HEK293 (cell line): Measurements from ENCODE around the gene NCOA7.

Source experiments
- HOXA7 ChIP-seq: sonication (generic); formaldehyde crosslinking; IDR thresholded peaks from 2 replicates; pipeline ENCODE4 v1.8.1; 2022; ENCODE audit warnings: missing genetic modification reagents, borderline replicate concordance
- SETDB1 ChIP-seq: IDR thresholded peaks from one replicate; pipeline ENCODE4 v1.6.1; 2017; ENCODE audit warnings: mild to moderate bottlenecking, low read length, moderate library complexity, mixed read lengths; ENCODE audit not compliant: insufficient read length
- SP3 ChIP-seq: fragments of 450-650 bp; formaldehyde crosslinking; IDR thresholded peaks from 2 replicates; pipeline ENCODE4 v1.5.1; 2016; ENCODE audit warnings: missing biosample characterization, missing genetic modification characterization
- TCF7L2 ChIP-seq: IDR thresholded peaks from 2 replicates; pipeline ENCODE4 v1.6.1; 2011; ENCODE audit warnings: low read depth, mild to moderate bottlenecking, inconsistent platforms, low read length, moderate library complexity, borderline replicate concordance
- YY1 ChIP-seq: fragments of 450-650 bp; formaldehyde crosslinking; IDR thresholded peaks from 2 replicates; pipeline ENCODE4 v1.5.1; 2018; ENCODE audit warnings: missing biosample characterization, missing genetic modification characterization
- ZBTB20 ChIP-seq: fragments of 450-650 bp; formaldehyde crosslinking; IDR thresholded peaks from 2 replicates; pipeline ENCODE4 v1.5.1; 2016; ENCODE audit warnings: missing biosample characterization, missing genetic modification characterization
- ZNF324 ChIP-seq: fragments of 450-650 bp; formaldehyde crosslinking; IDR thresholded peaks from 2 replicates; pipeline ENCODE4 v1.5.1; 2016; ENCODE audit warnings: missing biosample characterization, missing genetic modification characterization
- ZNF501 ChIP-seq: fragments of 450-650 bp; formaldehyde crosslinking; IDR thresholded peaks from 2 replicates; pipeline ENCODE4 v1.5.1; 2016; ENCODE audit warnings: missing biosample characterization, missing genetic modification characterization
- ZNF544 ChIP-seq: fragments of 450-650 bp; formaldehyde crosslinking; IDR thresholded peaks from 2 replicates; pipeline ENCODE4 v1.5.0; 2017; ENCODE audit warnings: missing biosample characterization, missing genetic modification characterization
- TF ChIP-seq, protein P1 (sequence below): fragments of 450-650 bp; formaldehyde crosslinking; IDR thresholded peaks from 2 replicates; pipeline ENCODE4 v1.5.1; 2016; ENCODE audit warnings: missing biosample characterization, missing genetic modification characterization
- TF ChIP-seq, protein P2 (sequence below): fragments of 450-650 bp; formaldehyde crosslinking; IDR thresholded peaks from 2 replicates; pipeline ENCODE4 v1.5.1; 2016; ENCODE audit warnings: missing biosample characterization, missing genetic modification characterization
- TF ChIP-seq, protein P3 (sequence below): fragments of 450-650 bp; formaldehyde crosslinking; IDR thresholded peaks from 2 replicates; pipeline ENCODE4 v1.5.1; 2016; ENCODE audit warnings: missing biosample characterization, missing genetic modification characterization
- TF ChIP-seq, protein P4 (sequence below): fragments of 450-650 bp; formaldehyde crosslinking; IDR thresholded peaks from 2 replicates; pipeline ENCODE4 v1.5.1; 2016; ENCODE audit warnings: missing biosample characterization, missing genetic modification characterization, borderline replicate concordance

DNA sequence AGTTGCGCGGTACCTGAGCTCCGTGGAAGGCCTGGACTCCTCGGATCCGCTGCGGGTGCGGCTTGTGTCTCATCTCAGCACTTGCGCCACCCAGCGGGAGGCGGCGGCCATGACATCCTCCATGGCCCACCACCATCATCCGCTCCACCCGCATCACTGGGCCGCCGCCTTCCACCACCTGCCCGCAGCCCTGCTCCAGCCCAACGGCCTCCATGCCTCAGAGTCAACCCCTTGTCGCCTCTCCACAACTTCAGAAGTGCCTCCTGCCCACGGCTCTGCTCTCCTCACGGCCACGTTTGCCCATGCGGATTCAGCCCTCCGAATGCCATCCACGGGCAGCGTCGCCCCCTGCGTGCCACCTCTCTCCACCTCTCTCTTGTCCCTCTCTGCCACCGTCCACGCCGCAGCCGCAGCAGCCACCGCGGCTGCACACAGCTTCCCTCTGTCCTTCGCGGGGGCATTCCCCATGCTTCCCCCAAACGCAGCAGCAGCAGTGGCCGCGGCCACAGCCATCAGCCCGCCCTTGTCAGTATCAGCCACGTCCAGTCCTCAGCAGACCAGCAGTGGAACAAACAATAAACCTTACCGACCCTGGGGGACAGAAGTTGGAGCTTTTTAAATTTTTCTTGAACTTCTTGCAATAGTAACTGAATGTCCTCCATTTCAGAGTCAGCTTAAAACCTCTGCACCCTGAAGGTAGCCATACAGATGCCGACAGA, 31.4 kb upstream of the NCOA7 start:
- TF ChIP-seq ZBTB20 (tag by site-specific recombination) (no peak), YY1 (tag by site-specific recombination) (no peak), ZNF501 (no peak), SETDB1 (no peak), ZNF324 (tag by site-specific recombination) (no peak), SP3 (tag by site-specific recombination) (no peak), TCF7L2 (no peak), ZNF544 (tag by site-specific recombination) (no peak), HOXA7 (CRISPR knock-in tag) (no peak)
- TF ChIP-seq, protein P1, sequence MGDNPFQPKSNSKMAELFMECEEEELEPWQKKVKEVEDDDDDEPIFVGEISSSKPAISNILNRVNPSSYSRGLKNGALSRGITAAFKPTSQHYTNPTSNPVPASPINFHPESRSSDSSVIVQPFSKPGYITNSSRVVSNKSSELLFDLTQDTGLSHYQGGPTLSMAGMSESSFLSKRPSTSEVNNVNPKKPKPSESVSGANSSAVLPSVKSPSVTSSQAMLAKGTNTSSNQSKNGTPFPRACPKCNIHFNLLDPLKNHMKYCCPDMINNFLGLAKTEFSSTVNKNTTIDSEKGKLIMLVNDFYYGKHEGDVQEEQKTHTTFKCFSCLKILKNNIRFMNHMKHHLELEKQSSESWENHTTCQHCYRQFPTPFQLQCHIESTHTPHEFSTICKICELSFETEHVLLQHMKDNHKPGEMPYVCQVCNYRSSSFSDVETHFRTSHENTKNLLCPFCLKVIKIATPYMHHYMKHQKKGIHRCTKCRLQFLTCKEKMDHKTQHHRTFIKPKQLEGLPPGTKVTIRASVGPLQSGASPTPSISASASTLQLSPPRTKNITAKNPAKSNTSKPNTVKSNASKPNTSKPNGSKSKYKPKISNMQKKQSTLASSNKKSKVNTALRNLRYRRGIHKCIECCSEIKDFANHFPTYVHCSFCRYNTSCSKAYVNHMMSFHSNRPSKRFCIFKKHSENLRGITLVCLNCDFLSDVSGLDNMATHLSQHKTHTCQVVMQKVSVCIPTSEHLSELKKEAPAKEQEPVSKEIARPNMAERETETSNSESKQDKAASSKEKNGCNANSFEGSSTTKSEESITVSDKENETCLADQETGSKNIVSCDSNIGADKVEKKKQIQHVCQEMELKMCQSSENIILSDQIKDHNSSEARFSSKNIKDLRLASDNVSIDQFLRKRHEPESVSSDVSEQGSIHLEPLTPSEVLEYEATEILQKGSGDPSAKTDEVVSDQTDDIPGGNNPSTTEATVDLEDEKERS (tag by site-specific recombination): no peak
- TF ChIP-seq, protein P2, sequence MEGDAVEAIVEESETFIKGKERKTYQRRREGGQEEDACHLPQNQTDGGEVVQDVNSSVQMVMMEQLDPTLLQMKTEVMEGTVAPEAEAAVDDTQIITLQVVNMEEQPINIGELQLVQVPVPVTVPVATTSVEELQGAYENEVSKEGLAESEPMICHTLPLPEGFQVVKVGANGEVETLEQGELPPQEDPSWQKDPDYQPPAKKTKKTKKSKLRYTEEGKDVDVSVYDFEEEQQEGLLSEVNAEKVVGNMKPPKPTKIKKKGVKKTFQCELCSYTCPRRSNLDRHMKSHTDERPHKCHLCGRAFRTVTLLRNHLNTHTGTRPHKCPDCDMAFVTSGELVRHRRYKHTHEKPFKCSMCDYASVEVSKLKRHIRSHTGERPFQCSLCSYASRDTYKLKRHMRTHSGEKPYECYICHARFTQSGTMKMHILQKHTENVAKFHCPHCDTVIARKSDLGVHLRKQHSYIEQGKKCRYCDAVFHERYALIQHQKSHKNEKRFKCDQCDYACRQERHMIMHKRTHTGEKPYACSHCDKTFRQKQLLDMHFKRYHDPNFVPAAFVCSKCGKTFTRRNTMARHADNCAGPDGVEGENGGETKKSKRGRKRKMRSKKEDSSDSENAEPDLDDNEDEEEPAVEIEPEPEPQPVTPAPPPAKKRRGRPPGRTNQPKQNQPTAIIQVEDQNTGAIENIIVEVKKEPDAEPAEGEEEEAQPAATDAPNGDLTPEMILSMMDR (tag by site-specific recombination): no peak
- TF ChIP-seq, protein P3, sequence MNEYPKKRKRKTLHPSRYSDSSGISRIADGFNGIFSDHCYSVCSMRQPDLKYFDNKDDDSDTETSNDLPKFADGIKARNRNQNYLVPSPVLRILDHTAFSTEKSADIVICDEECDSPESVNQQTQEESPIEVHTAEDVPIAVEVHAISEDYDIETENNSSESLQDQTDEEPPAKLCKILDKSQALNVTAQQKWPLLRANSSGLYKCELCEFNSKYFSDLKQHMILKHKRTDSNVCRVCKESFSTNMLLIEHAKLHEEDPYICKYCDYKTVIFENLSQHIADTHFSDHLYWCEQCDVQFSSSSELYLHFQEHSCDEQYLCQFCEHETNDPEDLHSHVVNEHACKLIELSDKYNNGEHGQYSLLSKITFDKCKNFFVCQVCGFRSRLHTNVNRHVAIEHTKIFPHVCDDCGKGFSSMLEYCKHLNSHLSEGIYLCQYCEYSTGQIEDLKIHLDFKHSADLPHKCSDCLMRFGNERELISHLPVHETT: no peak
- TF ChIP-seq, protein P4, sequence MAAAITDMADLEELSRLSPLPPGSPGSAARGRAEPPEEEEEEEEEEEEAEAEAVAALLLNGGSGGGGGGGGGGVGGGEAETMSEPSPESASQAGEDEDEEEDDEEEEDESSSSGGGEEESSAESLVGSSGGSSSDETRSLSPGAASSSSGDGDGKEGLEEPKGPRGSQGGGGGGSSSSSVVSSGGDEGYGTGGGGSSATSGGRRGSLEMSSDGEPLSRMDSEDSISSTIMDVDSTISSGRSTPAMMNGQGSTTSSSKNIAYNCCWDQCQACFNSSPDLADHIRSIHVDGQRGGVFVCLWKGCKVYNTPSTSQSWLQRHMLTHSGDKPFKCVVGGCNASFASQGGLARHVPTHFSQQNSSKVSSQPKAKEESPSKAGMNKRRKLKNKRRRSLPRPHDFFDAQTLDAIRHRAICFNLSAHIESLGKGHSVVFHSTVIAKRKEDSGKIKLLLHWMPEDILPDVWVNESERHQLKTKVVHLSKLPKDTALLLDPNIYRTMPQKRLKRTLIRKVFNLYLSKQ: no peak
